HL-60 (cell line): Measurements from ENCODE around the gene ARSK.

Experiments
- CTCF ChIP-seq: IDR thresholded peaks from one replicate; pipeline ENCODE4 v1.5.1; 2011; ENCODE audit warnings: low read length, control low read depth, inconsistent platforms; ENCODE audit not compliant: insufficient read depth
- POLR2AphosphoS5 ChIP-seq: IDR thresholded peaks from 2 replicates; pipeline ENCODE4 v1.6.1; 2012; ENCODE audit warnings: low read depth
- REST ChIP-seq: IDR thresholded peaks from 2 replicates; pipeline ENCODE4 v1.6.1; 2012; ENCODE audit warnings: low read depth; ENCODE audit not compliant: insufficient replicate concordance

- TF ChIP-seq CTCF: no peak
- TF ChIP-seq REST: no peak
- no peak for TF ChIP-seq POLR2AphosphoS5
These were observed 50.9 kb downstream of the ARSK start for GRCh38 chr5:95605786-95606185.
